IMR-90 (cell line): Measurements from ENCODE around the gene CD300H. TPM values are rescaled to one million over a fixed set of nuclear protein-coding genes. Genes with fewer than 3 reads are reported as not detected.

Experiments used
- ATAC-seq: fragments of 200-7000 bp; cut with Tn5 transposase; 2 replicates; pipeline ENCODE4 v1.9.1; 2020; ENCODE audit warnings: low read depth, mild to moderate bottlenecking, moderate library complexity
- BruUV-seq: library from RNA; stranded (reverse); fragments of 400-500 nt; replicated peaks from 2 replicates; lab custom pipeline; 2021; lab: Mats Ljungman, UMichigan
- CTCF ChIA-PET: fragments of 300-600 bp; formaldehyde crosslinking; extraction: SDS; loops from one replicate; lab custom pipeline; 2021; ENCODE audit warnings: antibody characterized with exemption; lab: Yijun Ruan, JAX
- POLR2A ChIA-PET: fragments of 300-600 bp; sonication (Branson Sonifier 250); formaldehyde crosslinking; loops from one replicate; lab custom pipeline; 2022; ENCODE audit warnings: antibody characterized with exemption; ENCODE audit not compliant: unreplicated experiment; lab: Charles Lee
- DNase-seq: peaks from one replicate; pipeline ENCODE4 v3.0.0; 2013
- H2AFZ ChIP-seq: replicated peaks from 2 replicates; pipeline ENCODE3; 2013; ENCODE audit warnings: low read length, mild to moderate bottlenecking; ENCODE audit not compliant: poor library complexity
- H2AK5ac ChIP-seq: 2 replicates; pipeline ENCODE4 v1.6.1; 2013; ENCODE audit warnings: low read depth, low read length, inconsistent platforms
- H2AK9ac ChIP-seq: replicated peaks from 2 replicates; pipeline ENCODE3; 2013; ENCODE audit warnings: mild to moderate bottlenecking, low read depth, low read length, moderate library complexity; ENCODE audit not compliant: poor library complexity
- H2BK120ac ChIP-seq: 2 replicates; pipeline ENCODE4 v1.6.1; 2013; ENCODE audit warnings: low read depth, low read length, inconsistent platforms
- H2BK15ac ChIP-seq: 3 replicates; pipeline ENCODE4 v1.6.1; 2013; ENCODE audit warnings: low read depth, low read length, inconsistent platforms
- H2BK20ac ChIP-seq: 2 replicates; pipeline ENCODE4 v1.6.1; 2013; ENCODE audit warnings: low read depth, mild to moderate bottlenecking, inconsistent platforms, low read length, moderate library complexity
- H2BK5ac ChIP-seq: 2 replicates; pipeline ENCODE4 v1.6.1; 2013; ENCODE audit warnings: mild to moderate bottlenecking, low read depth, low read length, inconsistent platforms; ENCODE audit not compliant: poor library complexity, severe bottlenecking
- H3K14ac ChIP-seq: replicated peaks from 2 replicates; pipeline ENCODE4 v1.6.1; 2013; ENCODE audit warnings: low read depth, low read length, inconsistent platforms
- H3K18ac ChIP-seq: 2 replicates; pipeline ENCODE4 v1.6.1; 2013; ENCODE audit warnings: low read depth, low read length, control low read depth
- H3K23ac ChIP-seq: 2 replicates; pipeline ENCODE4 v1.6.1; 2013; ENCODE audit warnings: low read depth, low read length, inconsistent platforms
- H3K27ac ChIP-seq: 2 replicates; pipeline ENCODE4 v1.5.1; 2013; ENCODE audit warnings: mild to moderate bottlenecking, control low read depth, low read length; ENCODE audit not compliant: insufficient read depth
- H3K27me3 ChIP-seq: 2 replicates; pipeline ENCODE4 v1.6.1; 2013; ENCODE audit warnings: low read length; ENCODE audit not compliant: control insufficient read depth, insufficient read depth
- H3K36me3 ChIP-seq: 2 replicates; pipeline ENCODE4 v1.6.1; 2013; ENCODE audit warnings: low read length, mixed read lengths; ENCODE audit not compliant: control insufficient read depth, insufficient read depth
- H3K4ac ChIP-seq: 2 replicates; pipeline ENCODE4 v1.6.1; 2013; ENCODE audit warnings: low read depth, low read length, inconsistent platforms
- H3K4me1 ChIP-seq: 2 replicates; pipeline ENCODE4 v1.6.1; 2013; ENCODE audit warnings: low read length, mixed read lengths; ENCODE audit not compliant: control insufficient read depth, insufficient read depth
- H3K4me2 ChIP-seq: 2 replicates; pipeline ENCODE4 v1.6.1; 2013; ENCODE audit warnings: low read depth, mild to moderate bottlenecking, control low read depth, low read length, moderate library complexity
- H3K4me3 ChIP-seq: 2 replicates; pipeline ENCODE4 v1.5.1; 2013; ENCODE audit warnings: low read depth, mild to moderate bottlenecking, control low read depth, low read length, moderate library complexity; ENCODE audit not compliant: insufficient read depth
- H3K56ac ChIP-seq: 2 replicates; pipeline ENCODE4 v1.6.1; 2013; ENCODE audit warnings: low read length, inconsistent platforms; ENCODE audit not compliant: insufficient read depth; ENCODE audit errors: extremely low read depth
- H3K79me1 ChIP-seq, 2 experiments: 2 replicates each; pipeline ENCODE4 v1.6.1; 2013; ENCODE audit warnings: low read length in 2 of 2, inconsistent platforms in 1 of 2, low read depth in 1 of 2
- H3K9ac ChIP-seq: 2 replicates; pipeline ENCODE4 v1.6.1; 2013; ENCODE audit warnings: low read depth, low read length, control low read depth
- H3K9me1 ChIP-seq: 2 replicates; pipeline ENCODE4 v1.6.1; 2013; ENCODE audit warnings: low read length, inconsistent platforms; ENCODE audit not compliant: insufficient read depth
- H3K9me3 ChIP-seq: 2 replicates; pipeline ENCODE4 v1.6.1; 2013; ENCODE audit warnings: low read length; ENCODE audit not compliant: control insufficient read depth, insufficient read depth
- H4K20me1 ChIP-seq: 2 replicates; pipeline ENCODE4 v1.6.1; 2013; ENCODE audit warnings: low read length, inconsistent platforms; ENCODE audit not compliant: insufficient read depth
- H4K5ac ChIP-seq: 2 replicates; pipeline ENCODE4 v1.6.1; 2013; ENCODE audit warnings: mild to moderate bottlenecking, low read depth, low read length, control low read depth
- H4K8ac ChIP-seq, 2 experiments: 2 replicates each; pipeline ENCODE4 v1.6.1; 2013; ENCODE audit warnings: low read depth in 2 of 2, low read length in 2 of 2, control low read depth in 1 of 2, inconsistent platforms in 1 of 2
- H4K91ac ChIP-seq: 2 replicates; pipeline ENCODE4 v1.6.1; 2013; ENCODE audit warnings: low read depth, low read length, inconsistent platforms; ENCODE audit not compliant: insufficient read depth
- BHLHE40 ChIP-seq: fragments of 150-350 bp; IDR thresholded peaks from 2 replicates; pipeline ENCODE4 v1.6.1; 2016; ENCODE audit warnings: mild to moderate bottlenecking, low read depth, low read length
- CEBPB ChIP-seq: IDR thresholded peaks from 2 replicates; pipeline ENCODE4 v1.6.1; 2012; ENCODE audit warnings: low read depth, low read length, improper control_type of control experiment
- CHD1 ChIP-seq: IDR thresholded peaks from 2 replicates; pipeline ENCODE4 v1.6.1; 2012; ENCODE audit warnings: low read depth, low read length, improper control_type of control experiment
- FOS ChIP-seq: fragments of 150-350 bp; IDR thresholded peaks from 2 replicates; pipeline ENCODE4 v1.6.1; 2016; ENCODE audit warnings: low read depth, low read length
- MAFK ChIP-seq: IDR thresholded peaks from 2 replicates; pipeline ENCODE4 v1.6.1; 2012; ENCODE audit warnings: low read depth, low read length, improper control_type of control experiment
- MXI1 ChIP-seq: IDR thresholded peaks from 2 replicates; pipeline ENCODE4 v1.6.1; 2012; ENCODE audit warnings: low read depth, mild to moderate bottlenecking, low read length, moderate library complexity, borderline replicate concordance
- NFE2L2 ChIP-seq: fragments of 150-350 bp; IDR thresholded peaks from 2 replicates; pipeline ENCODE4 v1.6.1; 2016; ENCODE audit warnings: low read depth, mild to moderate bottlenecking, low read length
- POLR2A ChIP-seq: IDR thresholded peaks from 2 replicates; pipeline ENCODE4 v1.6.1; 2012; ENCODE audit warnings: mild to moderate bottlenecking, low read depth, low read length
- RAD21 ChIP-seq: IDR thresholded peaks from 2 replicates; pipeline ENCODE4 v1.6.1; 2012; ENCODE audit warnings: low read length, improper control_type of control experiment
- RCOR1 ChIP-seq: IDR thresholded peaks from 2 replicates; pipeline ENCODE4 v1.6.1; 2012; ENCODE audit warnings: mild to moderate bottlenecking, low read length, improper control_type of control experiment; ENCODE audit not compliant: insufficient replicate concordance
- RFX5 ChIP-seq: IDR thresholded peaks from 2 replicates; pipeline ENCODE4 v1.8.0; 2012; ENCODE audit warnings: low read depth, mild to moderate bottlenecking, low read length, moderate library complexity
- SMC3 ChIP-seq: fragments of 150-350 bp; IDR thresholded peaks from 2 replicates; pipeline ENCODE4 v1.6.1; 2016; ENCODE audit warnings: low read depth, mild to moderate bottlenecking, antibody characterized with exemption, low read length, moderate library complexity
- WGBS, 2 experiments: methylation state at CpG; one replicate each; pipeline versions ENCODE4 v1.1.5 to v1.1.7; 2013; ENCODE audit warnings: missing lambda C conversion rate in 2 of 2; ENCODE audit not compliant: insufficient read length in 1 of 2; ENCODE audit errors: extremely low coverage in 2 of 2; 5-methylcytosine and 5-hydroxymethylcytosine counted together
- dilution Hi-C: fragments of 300-500 bp; cut with HindIII; formaldehyde crosslinking; loops from one replicate; pipeline ENCODE4 v1.14.3; 2018; ENCODE audit warnings: low sequenced_read_pairs; ENCODE audit not compliant: unreplicated experiment
- in situ Hi-C: fragments of 300-500 bp; cut with MboI; formaldehyde crosslinking; loops from 3 replicates; pipeline ENCODE4 v1.14.3; 2019; ENCODE audit warnings: low sequenced_read_pairs, inconsistent platforms, mixed read lengths
- intact Hi-C: fragments of 100-400 bp; cut with micrococcal nuclease; formaldehyde crosslinking; loops from 2 replicates; pipeline ENCODE4 v1.10.0; 2022
- polyA plus RNA-seq, 3 experiments: library from polyadenylated mRNA; depleted of rRNA; stranded (reverse); fragments of >200 nt; gene quantifications; 2 replicates each; pipeline ENCODE4 v1.2.3, GENCODE V29; 2012; ENCODE audit warnings: low replicate concordance in 1 of 3
- total RNA-seq: library from RNA; depleted of rRNA; stranded (reverse); fragments of >200 nt; gene quantifications from 2 replicates; pipeline ENCODE4 v1.2.3, GENCODE V29; 2012
- TF ChIP-seq, protein P1 (sequence below): fragments of 150-350 bp; IDR thresholded peaks from 2 replicates; pipeline ENCODE4 v1.6.1; 2016; ENCODE audit warnings: low read depth, mild to moderate bottlenecking, low read length, moderate library complexity, borderline replicate concordance
- TF ChIP-seq, protein P2 (sequence below): fragments of 150-350 bp; IDR thresholded peaks from 2 replicates; pipeline ENCODE4 v1.6.1; 2017; ENCODE audit warnings: mild to moderate bottlenecking, antibody characterized with exemption, low read length, low read depth

CD300H gene
- total and polyA plus RNA-seq, 2 of the 4 experiments (the other 2 are of a cell fraction): not detected

GRCh38 chr17:74571621-74572270, 4.4 kb upstream of the CD300H start:
- intact Hi-C loops (no loop called here), in situ Hi-C loops (no loop called here)
- no peak for ATAC-seq

More at GRCh38 chr17:74571621-74572270, 4.4 kb upstream of the CD300H start:
- H3K23ac ChIP-seq: no peak overlapping the region
- BruUV-seq: no TSS peak
- CTCF ChIA-PET: no interaction called here
- no peak overlapping the region for H3K4me3 ChIP-seq
- DNase-seq: no peak
- dilution Hi-C loops: no loop called here
- H3K4ac ChIP-seq: no peak overlapping the region
- no peak overlapping the region for H2BK120ac ChIP-seq
- no peak overlapping the region for H3K18ac ChIP-seq
- H3K9ac ChIP-seq: no peak overlapping the region
- no peak overlapping the region for H2BK15ac ChIP-seq
- H3K27ac ChIP-seq: no peak overlapping the region
- no peaks in the 10 kb centered on the region for H3K9me1 ChIP-seq
- H3K27me3 ChIP-seq: no peaks in the 10 kb centered on the region
- no peak overlapping the region for H4K91ac ChIP-seq
- no peak overlapping the region for H2AK5ac ChIP-seq
- no peak overlapping the region for H4K8ac ChIP-seq
- no peak overlapping the region for H3K4me2 ChIP-seq
- H3K4me1 ChIP-seq: no peaks in the 10 kb centered on the region
- no peak for TF ChIP-seq BHLHE40
- no peak for TF ChIP-seq NFE2L2
- TF ChIP-seq, protein P1, sequence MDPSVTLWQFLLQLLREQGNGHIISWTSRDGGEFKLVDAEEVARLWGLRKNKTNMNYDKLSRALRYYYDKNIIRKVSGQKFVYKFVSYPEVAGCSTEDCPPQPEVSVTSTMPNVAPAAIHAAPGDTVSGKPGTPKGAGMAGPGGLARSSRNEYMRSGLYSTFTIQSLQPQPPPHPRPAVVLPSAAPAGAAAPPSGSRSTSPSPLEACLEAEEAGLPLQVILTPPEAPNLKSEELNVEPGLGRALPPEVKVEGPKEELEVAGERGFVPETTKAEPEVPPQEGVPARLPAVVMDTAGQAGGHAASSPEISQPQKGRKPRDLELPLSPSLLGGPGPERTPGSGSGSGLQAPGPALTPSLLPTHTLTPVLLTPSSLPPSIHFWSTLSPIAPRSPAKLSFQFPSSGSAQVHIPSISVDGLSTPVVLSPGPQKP: no peak
- TF ChIP-seq CHD1: no peak
- TF ChIP-seq CEBPB: no peak
- no peak for TF ChIP-seq RFX5
- TF ChIP-seq RCOR1: no peak
- no peak for TF ChIP-seq MXI1
- TF ChIP-seq SMC3: no peak
- TF ChIP-seq MAFK: no peak
- TF ChIP-seq, protein P2, sequence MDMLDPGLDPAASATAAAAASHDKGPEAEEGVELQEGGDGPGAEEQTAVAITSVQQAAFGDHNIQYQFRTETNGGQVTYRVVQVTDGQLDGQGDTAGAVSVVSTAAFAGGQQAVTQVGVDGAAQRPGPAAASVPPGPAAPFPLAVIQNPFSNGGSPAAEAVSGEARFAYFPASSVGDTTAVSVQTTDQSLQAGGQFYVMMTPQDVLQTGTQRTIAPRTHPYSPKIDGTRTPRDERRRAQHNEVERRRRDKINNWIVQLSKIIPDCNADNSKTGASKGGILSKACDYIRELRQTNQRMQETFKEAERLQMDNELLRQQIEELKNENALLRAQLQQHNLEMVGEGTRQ: no peak
- TF ChIP-seq RAD21: no peak
- no peak for TF ChIP-seq POLR2A
- no peak for TF ChIP-seq FOS
- POLR2A ChIA-PET: no interaction called here
- H2AK9ac ChIP-seq: no peak overlapping the region
- no peak overlapping the region for H2AFZ ChIP-seq
- no peak overlapping the region for H4K5ac ChIP-seq
- H3K14ac ChIP-seq: no peak overlapping the region
- no peak overlapping the region for H2BK20ac ChIP-seq
- H2BK5ac ChIP-seq: no peak overlapping the region
- no CpG with 5 or more reads among the region's 4 CpGs for WGBS, 2 experiments
- H3K79me1 ChIP-seq: no peaks in the 10 kb centered on the region
- no peak overlapping the region for H3K56ac ChIP-seq
- no peaks in the 10 kb centered on the region for H3K36me3 ChIP-seq
- peaks cover 19% of the 10 kb centered on the region for H3K9me3 ChIP-seq
- no peaks in the 10 kb centered on the region for H4K20me1 ChIP-seq
